ENCODE data around the gene SLC47A2.

Gene SLC47A2

GRCh38 chr17:19736071-19736470 lies 19.7 kb upstream of the SLC47A2 start:
- no peaks in the 10 kb centered on the region for H3K27me3 ChIP-seq (ENCODE audit: insufficient read depth, poor library complexity, severe bottlenecking)
- H3K4me3 ChIP-seq (replicated peaks; ENCODE audit: insufficient read depth, low read length) = no peak overlapping the region
- no peak for DNase-seq (ENCODE audit: low read depth in 1 of 2, low spot score in 1 of 2)
- TF ChIP-seq POLR2AphosphoS5 (IDR thresholded peaks at IDR 0.05; ENCODE audit: low read depth) = no peak
- no peak for TF ChIP-seq SPI1 (IDR thresholded peaks at IDR 0.05; ENCODE audit: borderline replicate concordance, low read depth)
- no peak for TF ChIP-seq GABPA (IDR thresholded peaks at IDR 0.05; ENCODE audit: low read depth)
- no peak for TF ChIP-seq CTCF (IDR thresholded peaks at IDR 0.05; ENCODE audit: insufficient read depth, low read length)
- H3K27ac ChIP-seq (replicated peaks) = no peak overlapping the region

- H3K27ac ChIP-seq (replicated peaks) = no peak overlapping the region
- TF ChIP-seq GABPA (IDR thresholded peaks at IDR 0.05; ENCODE audit: low read depth) (no peak), REST (IDR thresholded peaks at IDR 0.05; ENCODE audit: insufficient replicate concordance, low read depth) (no peak), SPI1 (IDR thresholded peaks at IDR 0.05; ENCODE audit: borderline replicate concordance, low read depth) (no peak), POLR2AphosphoS5 (IDR thresholded peaks at IDR 0.05; ENCODE audit: low read depth) (no peak), CTCF (IDR thresholded peaks at IDR 0.05; ENCODE audit: insufficient read depth, low read length) (no peak)
- DNase-seq (ENCODE audit: low read depth in 1 of 2, low spot score in 1 of 2) = no peak
- H3K27me3 ChIP-seq (ENCODE audit: insufficient read depth, poor library complexity, severe bottlenecking) = no peaks in the 10 kb centered on the region
- no peak overlapping the region for H3K4me3 ChIP-seq (replicated peaks; ENCODE audit: insufficient read depth, low read length)
Measured at GRCh38 chr17:19733953-19734526, 17.7 kb upstream of the SLC47A2 start.

- no peak for DNase-seq (ENCODE audit: low read depth in 1 of 2, low spot score in 1 of 2)
- no peak overlapping the region for H3K4me3 ChIP-seq (replicated peaks; ENCODE audit: insufficient read depth, low read length)
- no peak overlapping the region for H3K27ac ChIP-seq (replicated peaks)
- TF ChIP-seq CTCF (IDR thresholded peaks at IDR 0.05; ENCODE audit: insufficient read depth, low read length) (no peak), GABPA (IDR thresholded peaks at IDR 0.05; ENCODE audit: low read depth) (no peak), POLR2AphosphoS5 (IDR thresholded peaks at IDR 0.05; ENCODE audit: low read depth) (no peak), SPI1 (IDR thresholded peaks at IDR 0.05; ENCODE audit: borderline replicate concordance, low read depth) (no peak), REST (IDR thresholded peaks at IDR 0.05; ENCODE audit: insufficient replicate concordance, low read depth) (no peak)
- no peaks in the 10 kb centered on the region for H3K27me3 ChIP-seq (ENCODE audit: insufficient read depth, poor library complexity, severe bottlenecking)
Measured at GRCh38 chr17:19731626-19732025, 15.2 kb upstream of the SLC47A2 start.

- no peak for TF ChIP-seq REST (IDR thresholded peaks at IDR 0.05; ENCODE audit: insufficient replicate concordance, low read depth)
- no peak overlapping the region for H3K4me3 ChIP-seq (replicated peaks; ENCODE audit: insufficient read depth, low read length)
- H3K27me3 ChIP-seq (ENCODE audit: insufficient read depth, poor library complexity, severe bottlenecking) = no peaks in the 10 kb centered on the region
- no peak overlapping the region for H3K27ac ChIP-seq (replicated peaks)
- no peak for DNase-seq (ENCODE audit: low read depth in 1 of 2, low spot score in 1 of 2)
Measured at GRCh38 chr17:19730843-19731242, 14.5 kb upstream of the SLC47A2 start.
